ENCODE results near the gene CD151.

DNA sequence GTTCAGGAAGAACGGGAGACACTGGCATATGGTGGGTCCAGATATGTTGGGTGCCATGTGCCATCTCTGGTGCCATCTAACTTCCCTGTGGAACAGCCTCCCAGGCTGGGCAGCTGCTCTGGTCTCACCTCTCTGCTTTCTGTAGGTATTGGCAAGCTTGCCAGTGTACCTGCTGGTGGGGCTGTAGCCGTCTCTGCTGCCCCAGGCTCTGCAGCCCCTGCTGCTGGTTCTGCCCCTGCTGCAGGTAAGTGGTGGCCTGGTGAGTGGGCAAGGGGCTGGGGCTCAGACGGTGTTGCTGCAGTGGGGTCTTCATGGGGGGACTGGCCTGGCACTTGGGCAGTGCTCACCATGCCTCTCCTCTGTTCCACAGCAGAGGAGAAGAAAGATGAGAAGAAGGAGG is 20.4 kb upstream of the CD151 start:
- TF ChIP-seq, protein P1, sequence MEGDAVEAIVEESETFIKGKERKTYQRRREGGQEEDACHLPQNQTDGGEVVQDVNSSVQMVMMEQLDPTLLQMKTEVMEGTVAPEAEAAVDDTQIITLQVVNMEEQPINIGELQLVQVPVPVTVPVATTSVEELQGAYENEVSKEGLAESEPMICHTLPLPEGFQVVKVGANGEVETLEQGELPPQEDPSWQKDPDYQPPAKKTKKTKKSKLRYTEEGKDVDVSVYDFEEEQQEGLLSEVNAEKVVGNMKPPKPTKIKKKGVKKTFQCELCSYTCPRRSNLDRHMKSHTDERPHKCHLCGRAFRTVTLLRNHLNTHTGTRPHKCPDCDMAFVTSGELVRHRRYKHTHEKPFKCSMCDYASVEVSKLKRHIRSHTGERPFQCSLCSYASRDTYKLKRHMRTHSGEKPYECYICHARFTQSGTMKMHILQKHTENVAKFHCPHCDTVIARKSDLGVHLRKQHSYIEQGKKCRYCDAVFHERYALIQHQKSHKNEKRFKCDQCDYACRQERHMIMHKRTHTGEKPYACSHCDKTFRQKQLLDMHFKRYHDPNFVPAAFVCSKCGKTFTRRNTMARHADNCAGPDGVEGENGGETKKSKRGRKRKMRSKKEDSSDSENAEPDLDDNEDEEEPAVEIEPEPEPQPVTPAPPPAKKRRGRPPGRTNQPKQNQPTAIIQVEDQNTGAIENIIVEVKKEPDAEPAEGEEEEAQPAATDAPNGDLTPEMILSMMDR (IDR thresholded peaks at IDR 0.05) = no peak
- TF ChIP-seq FOXM1 (IDR thresholded peaks at IDR 0.05; ENCODE audit: low read depth) (no peak), RCOR1 (IDR thresholded peaks at IDR 0.05; ENCODE audit: low read length) (no peak), RAD21 (IDR thresholded peaks at IDR 0.05; ENCODE audit: low read length) (no peak), MXI1 (IDR thresholded peaks at IDR 0.05; ENCODE audit: low read depth, low read length) (no peak), GABPA (IDR thresholded peaks at IDR 0.05; ENCODE audit: low read depth) (no peak), EZH2phosphoT487 (IDR thresholded peaks at IDR 0.05; ENCODE audit: borderline replicate concordance, low read depth) (no peak), ELF1 (IDR thresholded peaks at IDR 0.05) (no peak), TCF12 (IDR thresholded peaks at IDR 0.05) (no peak), FOSL2 (IDR thresholded peaks at IDR 0.05; ENCODE audit: borderline replicate concordance, low read depth) (no peak), JUND (IDR thresholded peaks at IDR 0.05) (no peak)
- TF ChIP-seq, protein P2, sequence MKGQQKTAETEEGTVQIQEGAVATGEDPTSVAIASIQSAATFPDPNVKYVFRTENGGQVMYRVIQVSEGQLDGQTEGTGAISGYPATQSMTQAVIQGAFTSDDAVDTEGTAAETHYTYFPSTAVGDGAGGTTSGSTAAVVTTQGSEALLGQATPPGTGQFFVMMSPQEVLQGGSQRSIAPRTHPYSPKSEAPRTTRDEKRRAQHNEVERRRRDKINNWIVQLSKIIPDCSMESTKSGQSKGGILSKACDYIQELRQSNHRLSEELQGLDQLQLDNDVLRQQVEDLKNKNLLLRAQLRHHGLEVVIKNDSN (IDR thresholded peaks at IDR 0.05; ENCODE audit: borderline replicate concordance, low read depth) = no peak
- TF ChIP-seq, protein P3, sequence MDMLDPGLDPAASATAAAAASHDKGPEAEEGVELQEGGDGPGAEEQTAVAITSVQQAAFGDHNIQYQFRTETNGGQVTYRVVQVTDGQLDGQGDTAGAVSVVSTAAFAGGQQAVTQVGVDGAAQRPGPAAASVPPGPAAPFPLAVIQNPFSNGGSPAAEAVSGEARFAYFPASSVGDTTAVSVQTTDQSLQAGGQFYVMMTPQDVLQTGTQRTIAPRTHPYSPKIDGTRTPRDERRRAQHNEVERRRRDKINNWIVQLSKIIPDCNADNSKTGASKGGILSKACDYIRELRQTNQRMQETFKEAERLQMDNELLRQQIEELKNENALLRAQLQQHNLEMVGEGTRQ (IDR thresholded peaks at IDR 0.05; ENCODE audit: borderline replicate concordance, low read depth, low read length) = no peak
- TF ChIP-seq, protein P4, sequence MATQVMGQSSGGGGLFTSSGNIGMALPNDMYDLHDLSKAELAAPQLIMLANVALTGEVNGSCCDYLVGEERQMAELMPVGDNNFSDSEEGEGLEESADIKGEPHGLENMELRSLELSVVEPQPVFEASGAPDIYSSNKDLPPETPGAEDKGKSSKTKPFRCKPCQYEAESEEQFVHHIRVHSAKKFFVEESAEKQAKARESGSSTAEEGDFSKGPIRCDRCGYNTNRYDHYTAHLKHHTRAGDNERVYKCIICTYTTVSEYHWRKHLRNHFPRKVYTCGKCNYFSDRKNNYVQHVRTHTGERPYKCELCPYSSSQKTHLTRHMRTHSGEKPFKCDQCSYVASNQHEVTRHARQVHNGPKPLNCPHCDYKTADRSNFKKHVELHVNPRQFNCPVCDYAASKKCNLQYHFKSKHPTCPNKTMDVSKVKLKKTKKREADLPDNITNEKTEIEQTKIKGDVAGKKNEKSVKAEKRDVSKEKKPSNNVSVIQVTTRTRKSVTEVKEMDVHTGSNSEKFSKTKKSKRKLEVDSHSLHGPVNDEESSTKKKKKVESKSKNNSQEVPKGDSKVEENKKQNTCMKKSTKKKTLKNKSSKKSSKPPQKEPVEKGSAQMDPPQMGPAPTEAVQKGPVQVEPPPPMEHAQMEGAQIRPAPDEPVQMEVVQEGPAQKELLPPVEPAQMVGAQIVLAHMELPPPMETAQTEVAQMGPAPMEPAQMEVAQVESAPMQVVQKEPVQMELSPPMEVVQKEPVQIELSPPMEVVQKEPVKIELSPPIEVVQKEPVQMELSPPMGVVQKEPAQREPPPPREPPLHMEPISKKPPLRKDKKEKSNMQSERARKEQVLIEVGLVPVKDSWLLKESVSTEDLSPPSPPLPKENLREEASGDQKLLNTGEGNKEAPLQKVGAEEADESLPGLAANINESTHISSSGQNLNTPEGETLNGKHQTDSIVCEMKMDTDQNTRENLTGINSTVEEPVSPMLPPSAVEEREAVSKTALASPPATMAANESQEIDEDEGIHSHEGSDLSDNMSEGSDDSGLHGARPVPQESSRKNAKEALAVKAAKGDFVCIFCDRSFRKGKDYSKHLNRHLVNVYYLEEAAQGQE (IDR thresholded peaks at IDR 0.05; ENCODE audit: low read depth, low read length) = no peak

All from SK-N-SH (cell line).